ENCODE data around the gene MAP2K5.

GRCh38 chr15:67573194-67573593 is 30.7 kb downstream of the MAP2K5 start:
- TF ChIP-seq GATA2 (IDR thresholded peaks at IDR 0.05; ENCODE audit: low read depth, low read length) = no peak
- no peak for TF ChIP-seq GATA3 (IDR thresholded peaks at IDR 0.05; ENCODE audit: low read depth, low read length)

All from SH-SY5Y (cell line).